ENCODE measurements around the gene UBE2Q2.

Gene UBE2Q2

GRCh38 chr15:75815811-75816719 lies 27.2 kb upstream of the UBE2Q2 start:
- H3K27ac ChIP-seq: no peak overlapping the region
- ChIA-PET POLR2A (ENCODE audit: low non-redundant PET) (no interaction called here), CTCF (interaction anchor here (0.7 to 1.3 kb wide), 3 partner anchors 11 to 334 kb away, joined by 3 read pairs; no protein-coding TSS in a partner anchor)
- TF ChIP-seq, protein P1, sequence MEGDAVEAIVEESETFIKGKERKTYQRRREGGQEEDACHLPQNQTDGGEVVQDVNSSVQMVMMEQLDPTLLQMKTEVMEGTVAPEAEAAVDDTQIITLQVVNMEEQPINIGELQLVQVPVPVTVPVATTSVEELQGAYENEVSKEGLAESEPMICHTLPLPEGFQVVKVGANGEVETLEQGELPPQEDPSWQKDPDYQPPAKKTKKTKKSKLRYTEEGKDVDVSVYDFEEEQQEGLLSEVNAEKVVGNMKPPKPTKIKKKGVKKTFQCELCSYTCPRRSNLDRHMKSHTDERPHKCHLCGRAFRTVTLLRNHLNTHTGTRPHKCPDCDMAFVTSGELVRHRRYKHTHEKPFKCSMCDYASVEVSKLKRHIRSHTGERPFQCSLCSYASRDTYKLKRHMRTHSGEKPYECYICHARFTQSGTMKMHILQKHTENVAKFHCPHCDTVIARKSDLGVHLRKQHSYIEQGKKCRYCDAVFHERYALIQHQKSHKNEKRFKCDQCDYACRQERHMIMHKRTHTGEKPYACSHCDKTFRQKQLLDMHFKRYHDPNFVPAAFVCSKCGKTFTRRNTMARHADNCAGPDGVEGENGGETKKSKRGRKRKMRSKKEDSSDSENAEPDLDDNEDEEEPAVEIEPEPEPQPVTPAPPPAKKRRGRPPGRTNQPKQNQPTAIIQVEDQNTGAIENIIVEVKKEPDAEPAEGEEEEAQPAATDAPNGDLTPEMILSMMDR (conservative IDR thresholded peaks at IDR 0.05; ENCODE audit: low read depth): no peak
- DNase-seq (ENCODE audit: low spot score): no peak

- no peak overlapping the region for H3K27ac ChIP-seq
- ChIA-PET POLR2A (ENCODE audit: low non-redundant PET) (no interaction called here), CTCF (no interaction called here)
- TF ChIP-seq, protein P1 (conservative IDR thresholded peaks at IDR 0.05; ENCODE audit: low read depth): no peak
- no peak for DNase-seq (ENCODE audit: low spot score)
Observed at GRCh38 chr15:75817138-75817935, 25.9 kb upstream of the UBE2Q2 start.

DNA sequence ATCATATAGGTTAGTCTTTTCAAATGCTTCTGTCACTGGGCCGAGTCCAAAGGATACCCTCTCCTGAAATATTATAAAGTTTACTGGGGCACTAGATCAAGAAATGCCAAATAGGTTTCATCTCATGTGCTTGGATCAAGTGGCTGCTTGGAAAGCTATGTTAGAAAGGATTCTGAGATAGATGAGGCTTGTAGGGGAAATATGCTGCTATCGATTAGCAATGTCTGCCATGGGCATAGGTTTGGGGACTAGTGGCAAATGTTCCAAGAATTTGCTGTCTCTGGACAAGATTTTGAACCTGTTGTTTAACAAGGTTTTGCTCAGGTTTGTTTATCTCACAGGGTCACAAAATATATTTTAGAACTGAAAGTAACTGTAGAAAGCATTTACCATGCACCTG lies 23.0 kb upstream of the UBE2Q2 start:
- no peak for DNase-seq (ENCODE audit: low spot score)
- TF ChIP-seq, protein P1 (conservative IDR thresholded peaks at IDR 0.05; ENCODE audit: low read depth): no peak
- CTCF ChIA-PET: interaction anchor here (0.6 kb wide), 1 partner anchor 44 kb away, joined by 3 read pairs; no protein-coding TSS in a partner anchor
- no peak overlapping the region for H3K27ac ChIP-seq
- POLR2A ChIA-PET (ENCODE audit: low non-redundant PET): no interaction called here

DNA sequence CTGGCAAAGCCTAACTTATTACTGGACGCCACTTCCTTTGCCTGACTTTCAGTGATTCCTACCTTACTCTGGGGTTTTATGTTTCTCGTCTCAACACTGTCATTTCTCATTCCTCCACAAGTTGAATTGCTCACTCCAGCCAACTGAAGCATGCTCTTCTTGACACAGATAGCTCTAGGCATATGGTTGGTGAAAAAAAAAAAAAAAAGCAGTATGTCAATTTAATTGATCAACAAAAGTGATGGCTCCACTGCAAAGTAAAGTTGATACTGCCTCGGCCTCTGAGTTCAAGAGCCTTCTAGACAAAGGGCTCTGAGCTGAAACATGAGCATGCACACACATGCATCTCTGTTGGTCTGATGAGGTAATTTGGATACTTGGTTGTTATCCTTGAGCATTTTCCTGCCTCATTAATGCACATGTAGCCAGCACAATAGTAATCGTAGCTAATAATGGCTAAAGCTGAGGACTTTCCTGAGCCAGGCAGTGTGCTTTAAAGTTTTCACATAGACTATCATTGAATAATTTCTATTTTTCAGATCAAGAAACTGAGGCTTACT lies 21.4 kb upstream of the UBE2Q2 start:
- H3K27ac ChIP-seq: no peak overlapping the region
- POLR2A ChIA-PET (ENCODE audit: low non-redundant PET): no interaction called here
- CTCF ChIA-PET: interaction anchor here (0.7 kb wide), 1 partner anchor 13 kb away, joined by 3 read pairs; no protein-coding TSS in a partner anchor
- TF ChIP-seq, protein P1 (conservative IDR thresholded peaks at IDR 0.05; ENCODE audit: low read depth): no peak
- no peak for DNase-seq (ENCODE audit: low spot score)

DNA sequence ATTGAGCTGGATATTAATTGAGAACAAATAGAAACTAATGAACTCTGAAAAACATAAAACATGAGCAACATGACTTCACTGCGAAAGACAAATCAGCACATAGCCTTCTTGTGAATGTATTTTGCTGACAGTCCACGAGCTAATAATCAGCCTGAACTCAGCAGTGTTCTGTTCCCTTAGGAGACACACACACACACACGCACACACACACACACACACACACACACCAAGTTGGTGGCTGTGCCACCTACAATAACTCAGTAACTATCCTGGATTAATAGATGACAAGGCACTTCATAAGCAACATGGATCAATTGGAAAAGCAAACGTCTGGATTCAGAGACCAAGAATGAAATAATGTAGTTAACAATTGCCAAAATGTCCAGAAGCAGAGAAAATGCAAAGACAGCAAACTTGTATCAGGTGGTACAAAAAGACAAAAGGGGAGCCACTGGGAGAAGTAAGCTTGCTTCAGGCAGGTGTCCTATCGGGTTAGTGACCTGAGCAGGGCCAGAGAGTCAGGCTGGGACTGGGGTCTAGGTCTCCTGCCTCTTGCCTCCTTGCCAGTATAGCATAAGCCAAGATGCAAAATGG lies 20.5 kb upstream of the UBE2Q2 start:
- POLR2A ChIA-PET (ENCODE audit: low non-redundant PET): no interaction called here
- TF ChIP-seq, protein P1 (conservative IDR thresholded peaks at IDR 0.05; ENCODE audit: low read depth): no peak
- DNase-seq (ENCODE audit: low spot score): no peak
- no peak overlapping the region for H3K27ac ChIP-seq
- CTCF ChIA-PET: interaction anchor here (0.6 kb wide), 1 partner anchor 13 kb away, joined by 7 read pairs; no protein-coding TSS in a partner anchor
